ENCODE results near the gene CPPED1. TPM values are rescaled to one million over a fixed set of nuclear protein-coding genes. Genes with fewer than 3 reads are reported as not detected.
A peak's percentile ranks its signal among the peaks of the same experiment; 100 is the strongest.
"Not testable (repeated sequence)": the region's sequence is repeated elsewhere in the genome, so short reads cannot be mapped to it uniquely, and the experiment has no call there.

Gene CPPED1
- total RNA-seq, 1 donor from 2014 or later, result 38.6 TPM

DNA sequence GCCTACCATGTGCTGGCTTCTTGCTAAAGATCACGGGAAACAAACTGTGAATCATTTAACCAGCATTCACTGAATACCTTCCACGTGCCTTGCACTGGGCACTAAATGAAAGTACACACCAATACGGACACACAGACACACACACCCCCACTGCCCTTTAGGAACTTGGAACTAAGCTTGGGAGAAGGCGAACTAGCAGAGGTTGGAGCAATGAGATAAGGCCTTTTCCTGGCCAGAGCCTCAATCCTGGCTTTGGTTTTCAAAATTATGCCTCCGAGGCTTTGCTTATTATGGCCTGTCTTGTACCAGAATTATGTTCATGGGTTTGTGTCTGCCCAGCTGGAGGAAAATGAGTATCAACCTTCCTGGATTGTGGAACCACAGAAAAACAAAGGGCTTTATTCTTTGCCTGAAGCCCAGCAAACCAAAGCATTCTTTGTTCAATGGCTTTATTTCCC is 32.3 kb downstream of the CPPED1 start:
- DNase-seq (ENCODE audit: extremely low read depth, low read depth, low spot score), result no peak

DNA sequence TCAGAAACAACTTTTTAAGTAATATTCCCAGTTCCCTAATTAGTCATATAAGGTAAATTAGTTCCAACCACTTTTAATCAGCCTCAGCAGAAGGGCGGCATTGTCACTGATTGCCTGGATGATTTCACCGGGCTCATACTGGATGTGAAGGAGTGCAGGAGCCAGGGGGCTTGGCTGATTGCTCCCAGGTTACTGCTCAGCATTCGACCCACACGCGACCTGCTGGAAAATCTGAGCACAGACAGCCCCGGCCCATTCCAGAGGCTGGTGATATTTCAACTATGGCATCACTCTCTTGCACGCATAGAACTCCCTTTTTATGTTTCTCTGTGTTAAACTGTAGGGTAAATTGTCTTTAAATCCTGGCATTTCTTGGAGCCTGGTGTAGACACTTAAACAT is 34.2 kb downstream of the CPPED1 start:
- no peak for DNase-seq (ENCODE audit: extremely low read depth, low read depth, low spot score)

DNA sequence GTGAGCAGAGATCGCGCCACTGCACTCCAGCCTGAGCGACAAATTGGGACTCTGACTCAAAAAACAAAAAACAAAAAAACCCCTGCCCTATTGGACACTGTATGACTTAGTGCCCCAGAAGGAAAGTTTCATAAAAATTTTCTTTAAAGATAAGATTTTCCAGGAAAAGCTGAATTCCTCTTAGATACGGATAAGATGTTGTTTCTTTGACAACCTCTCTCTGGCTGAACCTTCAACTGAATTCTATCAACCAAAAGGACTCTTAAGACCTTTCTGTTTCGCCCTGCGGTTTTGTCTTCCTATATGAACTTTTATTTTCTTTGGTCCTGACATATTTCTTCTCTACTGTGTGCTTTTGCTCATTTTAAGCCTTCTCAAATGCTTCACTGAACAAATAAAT is 35.8 kb downstream of the CPPED1 start:
- no peak for DNase-seq (ENCODE audit: extremely low read depth, low read depth, low spot score)

DNA sequence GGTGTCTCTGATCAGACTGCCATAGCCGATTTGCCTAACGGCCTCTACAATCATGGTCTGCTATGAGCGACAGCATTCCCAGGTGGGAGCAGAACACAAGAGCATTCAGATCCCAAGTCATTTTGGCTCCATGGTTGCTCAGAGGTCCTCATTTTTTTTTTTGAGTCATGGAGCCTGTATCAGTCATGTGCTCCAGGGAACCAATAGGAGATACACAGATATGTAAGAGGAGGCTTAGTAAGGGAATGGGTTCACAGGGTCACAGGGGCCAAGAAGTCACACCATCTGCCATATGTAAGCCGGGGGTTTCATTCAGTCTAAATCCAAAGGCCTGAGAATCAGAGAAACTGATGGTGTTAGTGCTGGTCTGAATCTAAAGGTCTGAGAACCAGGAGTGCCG is 36.8 kb downstream of the CPPED1 start:
- DNase-seq (ENCODE audit: extremely low read depth, low read depth, low spot score), result no peak

DNA sequence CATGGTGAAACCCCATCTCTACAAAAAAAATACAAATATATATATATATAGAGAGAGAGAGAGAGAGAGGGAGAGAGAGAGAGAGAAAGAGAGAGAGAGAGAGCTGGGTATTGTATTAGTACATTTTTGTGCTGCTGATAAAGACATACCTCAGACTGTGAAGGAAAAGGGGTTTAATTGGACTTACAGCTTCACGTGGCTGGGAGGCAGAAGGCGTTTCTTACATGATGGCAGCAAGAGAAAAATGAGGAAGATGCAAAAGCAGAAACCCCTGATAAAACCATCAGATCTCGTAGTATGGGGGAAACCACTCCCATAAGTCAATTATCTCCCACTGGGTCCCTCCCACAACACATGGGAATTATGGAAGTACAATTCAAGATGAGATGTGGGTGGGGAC is 37.5 kb downstream of the CPPED1 start:
- not testable (repeated sequence) for DNase-seq (ENCODE audit: extremely low read depth, low read depth, low spot score)

DNA sequence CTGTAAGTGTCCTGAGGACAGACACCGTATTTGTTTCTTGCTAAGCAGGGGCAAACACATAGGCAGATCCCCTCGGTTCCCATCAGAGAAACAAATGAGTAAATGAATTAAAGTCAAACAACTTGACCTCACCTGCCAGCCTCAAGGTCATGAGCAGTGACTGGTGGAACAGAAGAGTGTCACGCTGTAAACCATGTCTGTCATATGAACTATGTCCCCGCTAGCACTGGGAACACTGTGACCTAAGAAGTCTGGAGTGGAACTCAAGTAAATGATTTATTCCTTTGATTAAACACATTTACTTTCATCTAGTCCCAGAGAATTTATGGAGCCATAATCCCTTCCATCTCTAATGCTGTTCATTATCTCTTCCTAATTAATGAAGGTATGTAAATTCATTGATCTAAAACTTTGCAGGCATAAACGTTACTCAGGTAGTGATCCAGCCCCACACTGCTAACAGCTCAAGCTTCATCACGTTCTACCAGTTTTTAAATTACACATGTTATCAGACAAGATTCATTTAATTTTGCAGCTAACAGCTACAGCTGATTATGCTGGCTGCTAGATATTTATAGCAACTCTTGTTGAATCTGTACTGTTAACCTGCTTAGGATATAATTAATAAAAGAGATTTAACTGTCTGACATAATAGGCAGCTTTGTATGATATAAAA is 38.7 kb downstream of the CPPED1 start:
- no peak for DNase-seq (ENCODE audit: extremely low read depth, low read depth, low spot score)

DNA sequence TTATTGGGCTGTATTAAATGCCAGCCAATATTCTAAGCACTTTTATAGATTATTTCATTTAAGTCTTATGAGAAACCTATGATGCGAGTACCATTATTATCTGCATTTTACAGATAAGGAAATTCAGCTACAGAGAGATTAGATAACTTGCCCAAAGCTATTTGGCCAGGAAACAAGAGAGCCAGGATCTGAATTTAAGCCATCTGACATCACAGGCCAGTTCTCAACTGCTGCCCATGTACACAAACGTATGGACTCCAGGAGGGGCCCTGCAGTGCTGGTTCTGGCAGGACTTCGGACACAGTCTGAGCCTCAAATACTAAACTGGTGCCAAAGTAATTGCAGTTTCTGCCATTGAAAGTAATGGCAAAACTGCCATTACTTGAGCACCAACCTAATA is 40.2 kb downstream of the CPPED1 start:
- no peak for DNase-seq (ENCODE audit: extremely low read depth, low read depth, low spot score)

DNA sequence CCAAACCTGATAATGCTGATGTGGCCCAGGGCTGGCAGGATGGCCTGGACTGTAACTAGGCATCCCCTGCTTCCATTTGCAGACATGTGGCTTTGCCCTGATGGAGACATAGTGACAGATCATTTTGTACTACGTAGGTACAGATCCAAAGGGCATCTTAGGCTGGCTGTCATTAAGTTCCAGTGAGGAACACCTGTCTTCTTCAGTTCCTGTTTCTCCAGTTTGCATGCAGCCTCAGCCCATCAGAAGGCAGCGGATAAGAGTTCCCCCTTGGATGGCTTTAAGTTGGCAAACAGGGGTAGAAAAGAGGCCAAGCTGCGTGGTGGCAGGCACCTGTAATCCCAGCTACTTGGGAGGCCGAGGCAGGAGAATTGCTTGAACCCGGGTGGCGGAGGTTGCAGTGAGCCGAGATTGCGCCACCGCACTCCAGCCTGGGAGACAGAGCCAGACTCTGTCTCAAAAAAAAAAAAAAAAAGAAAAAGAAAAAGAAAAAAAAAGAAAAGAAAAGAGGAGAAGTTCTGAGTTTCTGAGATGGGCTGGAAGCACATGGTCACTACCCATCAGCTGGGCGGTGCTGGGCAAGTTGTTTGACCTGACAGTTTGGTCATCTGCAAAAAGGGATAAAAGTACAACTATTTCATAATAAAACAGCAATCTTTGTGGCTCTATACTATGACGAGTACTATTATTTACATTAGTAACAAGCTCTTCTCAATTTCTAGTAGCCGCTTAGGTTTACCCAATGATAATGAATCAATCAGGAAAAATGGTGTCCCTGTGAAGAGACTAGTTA is 42.7 kb downstream of the CPPED1 start:
- DNase-seq (ENCODE audit: extremely low read depth, low read depth, low spot score), result no peak

DNA sequence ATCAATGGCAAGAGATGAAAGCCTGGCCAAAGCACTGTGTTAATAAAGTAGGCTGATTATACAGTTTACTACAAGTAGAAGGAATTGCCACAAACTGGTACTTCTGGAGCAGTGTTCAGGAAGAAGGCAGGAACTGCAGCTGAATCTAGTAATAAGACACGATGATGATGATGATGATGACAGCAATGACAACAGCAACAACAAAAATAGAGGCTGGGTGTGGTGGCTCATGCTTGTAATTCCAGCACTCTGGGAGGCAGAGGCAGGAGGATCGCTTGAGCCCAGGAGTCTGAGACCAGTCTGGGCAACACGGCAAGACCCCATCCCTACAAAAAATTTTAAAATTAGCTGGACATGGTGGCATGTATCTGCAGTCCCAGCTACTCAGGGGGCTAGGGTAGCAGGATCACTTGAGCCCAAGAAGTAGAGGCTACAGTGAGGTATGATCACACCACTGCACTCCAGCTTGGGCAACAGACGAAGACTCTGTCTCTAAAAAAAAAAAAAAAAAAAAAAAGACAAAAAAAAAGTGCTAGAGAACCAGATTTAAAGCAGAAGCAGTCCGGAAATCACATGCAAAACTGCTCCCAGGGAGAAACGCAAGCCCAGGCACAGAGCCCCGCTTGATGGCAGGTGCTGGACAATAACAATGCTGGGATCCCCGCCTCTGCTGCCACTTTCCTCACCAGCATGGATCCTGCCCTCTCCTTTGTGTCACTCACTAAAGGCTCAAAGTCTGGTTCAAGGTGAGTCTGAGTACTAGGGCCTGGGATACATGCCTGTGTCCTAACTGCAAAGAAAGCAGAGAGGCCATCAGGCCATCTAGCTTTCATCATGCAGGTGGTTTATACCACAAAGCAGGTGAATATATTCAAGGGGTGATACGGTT is 44.8 kb downstream of the CPPED1 start:
- no peak for DNase-seq (ENCODE audit: extremely low read depth, low read depth, low spot score)

DNA sequence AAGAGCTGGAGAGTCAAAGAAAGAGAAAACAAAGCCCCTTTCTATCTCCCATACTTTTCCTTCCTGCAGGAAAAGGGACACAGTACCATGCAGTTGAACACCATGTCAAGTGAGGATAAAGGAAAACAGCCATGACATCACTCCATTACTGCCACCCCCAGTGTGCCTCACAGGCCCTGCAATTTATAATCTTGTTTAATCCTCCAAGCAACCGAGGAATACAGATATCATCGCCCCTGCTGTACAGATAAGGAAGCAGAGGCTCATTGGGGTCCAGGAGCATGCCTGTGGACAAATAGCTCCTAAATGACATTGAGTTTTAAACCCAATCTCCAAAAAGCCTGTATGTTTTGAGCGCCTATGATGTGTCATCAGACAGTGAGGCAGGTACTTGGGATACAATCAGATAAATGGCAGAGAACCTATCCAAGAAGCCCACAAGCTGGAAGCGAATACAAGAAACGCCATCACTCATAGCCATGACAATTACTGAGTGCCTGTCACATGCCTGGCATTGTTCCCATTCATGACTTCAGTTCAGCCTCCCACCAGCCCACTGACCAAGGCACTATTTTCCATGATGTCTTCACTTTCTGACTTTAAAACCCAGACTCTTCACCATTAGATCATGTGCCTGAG is 45.5 kb downstream of the CPPED1 start:
- DNase-seq (ENCODE audit: extremely low read depth, low read depth, low spot score), result peak; percentile 42

DNA sequence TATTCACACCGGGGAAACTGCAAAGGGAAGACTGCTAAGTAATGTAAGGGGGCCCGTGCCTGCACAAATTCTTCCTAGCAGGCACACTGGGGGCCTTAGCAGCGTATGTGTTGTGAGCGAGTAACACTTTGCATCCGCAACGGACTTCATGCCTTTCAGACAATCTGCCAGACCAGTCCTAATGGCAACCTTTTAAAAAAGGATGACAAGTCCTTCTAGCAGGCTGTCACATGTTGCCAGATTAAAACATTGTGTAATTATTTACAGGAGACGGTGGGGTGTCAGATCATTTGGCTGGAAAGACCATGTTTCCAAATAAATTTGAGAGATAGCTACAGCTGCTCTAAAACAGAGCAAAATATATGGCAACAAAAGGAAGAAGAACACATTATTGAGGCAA is 46.1 kb downstream of the CPPED1 start:
- no peak for DNase-seq (ENCODE audit: extremely low read depth, low read depth, low spot score)

DNA sequence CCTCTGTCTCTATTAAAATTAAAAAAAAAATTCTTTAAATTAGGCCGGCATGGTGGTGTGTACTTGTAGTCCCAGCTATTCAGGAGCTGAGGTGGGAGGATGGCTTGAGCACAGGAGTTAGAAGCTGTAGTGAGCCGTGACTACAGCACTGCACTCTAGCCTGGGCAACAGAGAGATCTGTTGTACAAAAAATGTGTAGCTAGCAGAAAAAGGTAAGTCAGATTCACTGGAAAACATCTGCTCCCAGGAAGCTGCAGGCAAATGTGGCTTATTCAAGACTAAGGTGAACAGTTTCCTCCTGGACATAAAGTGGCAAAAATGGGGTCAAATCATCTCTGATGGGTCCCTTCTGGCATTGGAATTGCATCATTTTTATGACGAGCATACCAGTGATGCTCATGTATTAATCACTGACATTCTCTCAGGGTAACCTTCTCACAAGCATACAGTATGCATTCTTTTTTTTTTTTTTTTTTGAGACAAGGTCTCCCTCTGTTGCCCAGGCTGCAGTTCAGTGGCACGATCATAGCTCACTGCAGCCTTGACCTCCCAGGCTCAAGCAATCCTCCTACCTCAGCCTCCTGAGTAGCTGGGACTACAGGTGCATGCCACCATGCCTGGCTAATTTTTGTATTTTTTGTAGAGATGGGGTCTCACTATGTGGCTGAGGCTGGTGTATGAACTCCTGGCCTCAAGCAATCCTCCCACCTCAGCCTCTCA is 48.7 kb downstream of the CPPED1 start:
- no peak for DNase-seq (ENCODE audit: extremely low read depth, low read depth, low spot score)

DNA sequence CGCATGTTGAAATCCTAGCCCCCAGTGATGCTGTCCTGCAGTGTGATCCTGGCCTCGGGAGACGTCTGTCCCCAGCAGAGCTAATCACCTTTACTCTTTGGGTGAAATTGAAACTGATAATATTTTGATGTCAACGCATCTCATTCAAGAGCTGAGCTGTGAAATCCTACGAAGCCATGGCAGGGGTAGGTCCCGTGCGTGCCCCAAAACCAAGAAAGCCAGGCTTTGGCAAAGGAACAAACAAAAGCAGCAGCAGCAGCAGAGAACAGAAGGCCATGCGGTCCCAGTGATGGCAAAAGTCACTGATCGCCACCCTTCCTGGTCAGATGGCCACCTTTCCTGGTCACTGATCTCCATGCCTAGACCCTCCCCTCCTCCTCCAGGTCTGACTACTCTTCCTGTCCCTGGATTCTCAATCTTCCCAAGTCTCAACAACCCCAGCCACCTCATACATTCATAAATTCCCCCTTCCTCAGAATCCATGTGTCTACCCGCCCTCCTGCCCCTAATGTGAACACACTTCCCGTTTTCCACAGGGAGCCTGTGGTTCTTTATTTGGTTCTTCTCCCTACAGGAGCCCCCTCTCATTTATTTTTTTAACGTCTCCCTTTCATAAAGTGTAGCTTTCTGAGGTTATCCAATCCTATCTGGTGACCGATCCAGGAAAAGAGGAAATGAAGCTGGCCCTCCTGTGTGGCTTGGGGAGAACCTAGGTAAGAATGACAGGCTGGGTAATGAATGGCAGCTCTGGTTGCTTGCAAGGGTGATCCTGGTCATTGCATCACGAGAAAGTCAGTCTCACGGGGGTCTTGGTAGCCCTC is 50.3 kb downstream of the CPPED1 start:
- no peak for DNase-seq (ENCODE audit: extremely low read depth, low read depth, low spot score)

DNA sequence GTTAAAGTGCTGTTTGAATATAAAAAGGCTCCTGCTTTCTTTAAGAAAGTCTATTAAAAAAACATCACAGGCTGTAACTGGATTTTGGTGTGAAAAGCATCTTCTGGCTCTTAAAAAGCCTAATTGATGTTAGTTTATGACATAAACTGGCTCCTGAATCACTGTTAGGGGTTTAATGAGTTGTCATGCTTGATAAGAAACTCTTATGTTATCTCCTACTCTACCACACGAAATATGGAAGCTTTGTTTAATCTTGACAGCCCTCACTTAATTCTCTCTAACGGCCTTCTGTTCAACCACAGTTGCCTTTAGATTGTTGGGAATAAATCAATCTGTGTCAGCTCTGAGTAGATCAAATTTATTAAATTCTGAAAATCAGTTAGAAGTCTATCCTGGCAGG is 51.5 kb downstream of the CPPED1 start:
- no peak for DNase-seq (ENCODE audit: extremely low read depth, low read depth, low spot score)

DNA sequence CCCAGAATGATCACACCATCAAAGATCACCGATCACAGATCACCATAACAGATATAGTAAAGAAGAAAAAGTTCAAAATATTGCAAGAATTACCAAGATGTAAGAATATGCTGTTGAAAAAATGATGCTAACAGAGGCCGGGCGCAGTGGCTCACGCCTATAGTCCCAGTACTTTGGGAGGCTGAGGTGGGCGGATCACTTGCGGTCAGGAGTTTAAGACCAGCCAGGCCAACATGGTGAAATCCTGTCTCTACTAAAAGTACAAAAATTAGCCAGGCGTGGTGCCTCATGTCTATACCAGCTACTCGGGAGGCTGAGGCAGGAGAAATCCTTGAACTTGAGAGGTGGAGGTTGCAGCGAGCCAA is 53.2 kb downstream of the CPPED1 start:
- no peak for DNase-seq (ENCODE audit: extremely low read depth, low read depth, low spot score)

DNA sequence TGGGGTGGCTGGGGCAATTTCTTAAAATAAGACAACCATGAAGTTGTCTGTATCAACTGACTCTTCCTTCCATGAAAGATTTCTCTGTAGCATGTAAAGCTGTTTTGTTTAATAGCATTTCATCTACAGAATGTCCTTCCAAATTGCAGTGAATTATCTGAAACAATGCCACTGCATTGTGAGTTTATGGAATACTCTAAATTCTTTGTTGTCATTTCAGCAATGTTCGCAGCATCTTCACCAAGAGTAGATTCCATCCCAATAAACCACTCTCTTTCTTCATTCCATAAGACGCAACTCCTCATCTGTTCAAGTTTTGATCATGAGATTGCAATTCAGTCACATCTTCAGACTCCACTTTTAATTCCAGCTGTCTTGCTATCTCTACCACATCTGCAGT is 54.6 kb downstream of the CPPED1 start:
- no peak for DNase-seq (ENCODE audit: extremely low read depth, low read depth, low spot score)

DNA sequence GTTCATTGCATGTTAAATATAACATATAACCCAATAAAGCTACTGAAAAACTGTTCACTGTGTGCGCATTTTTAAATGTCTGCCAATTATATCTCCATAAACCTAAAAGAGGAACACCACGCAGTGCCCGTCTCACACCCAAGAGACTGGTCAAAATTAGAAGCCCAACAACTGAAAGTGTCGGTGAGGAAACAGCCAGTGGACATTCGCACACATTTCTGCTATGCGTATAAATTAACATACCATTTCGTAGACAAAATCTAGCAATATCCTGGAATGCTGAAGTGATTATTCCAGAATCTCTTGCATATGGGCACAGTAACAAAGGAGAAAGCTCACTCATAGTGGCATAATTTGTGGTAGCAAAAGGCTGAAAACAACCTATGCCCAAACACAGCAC is 55.9 kb downstream of the CPPED1 start:
- DNase-seq (ENCODE audit: extremely low read depth, low read depth, low spot score), result no peak

DNA sequence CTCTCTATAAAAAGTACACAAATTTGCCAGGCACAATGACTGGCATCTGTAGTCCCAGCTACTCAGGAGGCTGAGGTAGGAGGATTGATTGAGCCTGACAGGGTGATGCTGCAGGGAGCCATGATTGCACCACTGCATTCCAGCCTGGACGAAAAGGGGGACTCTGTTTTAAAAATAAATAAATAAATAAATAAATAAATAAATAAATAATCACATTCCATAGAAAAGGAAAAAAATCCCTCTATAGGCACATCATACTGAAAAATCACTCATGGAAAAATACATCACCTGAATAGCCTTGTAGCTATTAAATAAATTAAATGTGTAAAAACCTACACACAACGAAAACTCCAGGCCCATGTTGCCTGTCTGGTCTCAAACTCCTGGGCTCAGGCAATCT is 56.4 kb downstream of the CPPED1 start:
- DNase-seq (ENCODE audit: extremely low read depth, low read depth, low spot score), result no peak

DNA sequence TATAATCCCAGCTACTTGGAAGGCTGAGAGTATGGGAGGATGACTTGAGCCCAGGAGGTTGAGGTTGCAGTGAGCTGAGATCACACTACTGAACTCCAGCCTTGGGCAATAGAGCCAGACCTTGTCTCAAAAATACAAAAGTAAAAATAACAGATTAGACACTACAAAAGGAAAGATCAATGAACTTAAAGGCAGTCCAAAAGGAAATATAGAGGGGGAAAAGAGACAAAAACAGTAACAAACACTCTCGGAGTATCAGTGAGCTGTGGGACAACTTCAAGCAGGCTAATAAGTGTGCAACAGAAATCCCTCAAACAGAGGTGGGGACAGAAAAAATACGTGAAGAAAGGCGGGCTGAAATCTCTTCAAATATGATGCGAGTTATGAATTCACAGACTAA is 58.8 kb downstream of the CPPED1 start:
- no peak for DNase-seq (ENCODE audit: extremely low read depth, low read depth, low spot score)

DNA sequence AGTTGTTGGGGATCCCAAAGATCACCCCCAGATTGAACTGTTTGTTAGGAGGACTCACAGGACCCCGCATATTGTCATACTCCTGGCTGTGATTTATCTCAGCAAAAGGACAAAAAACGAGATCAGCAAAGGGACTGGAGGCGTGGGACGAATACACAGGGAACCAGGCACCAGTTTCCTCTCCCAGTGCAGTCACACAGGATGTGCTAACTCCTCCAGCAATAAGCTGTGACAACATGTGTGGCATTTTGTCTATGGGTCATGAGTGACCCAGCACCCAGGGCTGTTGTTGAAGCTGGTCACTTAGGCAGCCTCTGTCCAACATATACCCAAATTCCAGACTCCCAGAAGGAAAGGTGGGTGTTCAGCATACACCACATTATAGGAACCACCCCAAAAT is 60.9 kb downstream of the CPPED1 start:
- DNase-seq (ENCODE audit: extremely low read depth, low read depth, low spot score), result no peak

Data from glomerular endothelial cell (primary cell).